AG09319 (cell line): Measurements from ENCODE around the gene CCN5.

Experiments used
- DNase-seq: peaks from one replicate; pipeline ENCODE4 v3.0.0-alpha.2; 2010; ENCODE audit warnings: low read depth; ENCODE audit errors: extremely low read depth
- TF ChIP-seq, protein P1 (sequence below): IDR thresholded peaks from 2 replicates; pipeline ENCODE4 v1.5.1; 2011; ENCODE audit warnings: low read depth, mild to moderate bottlenecking, inconsistent platforms, low read length, moderate library complexity

Gene CCN5

DNA sequence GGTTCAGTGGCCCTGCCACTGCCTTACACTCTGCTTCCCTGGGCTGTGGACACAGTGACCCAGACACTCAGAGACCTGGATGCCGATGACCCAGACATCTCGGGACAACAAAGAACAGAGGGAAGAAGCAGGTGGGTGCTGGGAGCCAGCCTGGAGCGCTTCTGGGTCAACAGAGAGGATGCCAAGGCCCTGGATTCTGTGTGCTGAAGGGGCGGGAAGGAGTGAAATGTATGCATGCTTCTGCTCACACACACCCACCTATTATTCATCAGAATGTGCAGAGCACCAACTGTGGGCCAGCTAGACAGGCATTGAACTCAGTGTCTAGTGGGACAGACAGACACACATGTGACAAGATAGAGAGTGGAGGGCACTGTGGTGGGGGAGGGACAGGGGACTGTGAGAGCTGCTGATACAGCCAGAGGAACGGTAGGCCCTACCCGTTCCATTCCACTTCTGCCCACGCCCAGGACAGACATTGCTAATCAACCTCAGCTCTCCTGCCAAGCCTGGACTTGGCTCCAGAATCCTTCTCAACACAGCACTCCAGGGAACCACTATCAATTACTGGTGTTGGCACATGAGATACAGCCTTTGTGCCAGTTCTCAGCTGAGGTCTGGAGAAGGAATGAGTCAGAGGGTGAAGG lies 50.7 kb downstream of the CCN5 start:
- TF ChIP-seq, protein P1, sequence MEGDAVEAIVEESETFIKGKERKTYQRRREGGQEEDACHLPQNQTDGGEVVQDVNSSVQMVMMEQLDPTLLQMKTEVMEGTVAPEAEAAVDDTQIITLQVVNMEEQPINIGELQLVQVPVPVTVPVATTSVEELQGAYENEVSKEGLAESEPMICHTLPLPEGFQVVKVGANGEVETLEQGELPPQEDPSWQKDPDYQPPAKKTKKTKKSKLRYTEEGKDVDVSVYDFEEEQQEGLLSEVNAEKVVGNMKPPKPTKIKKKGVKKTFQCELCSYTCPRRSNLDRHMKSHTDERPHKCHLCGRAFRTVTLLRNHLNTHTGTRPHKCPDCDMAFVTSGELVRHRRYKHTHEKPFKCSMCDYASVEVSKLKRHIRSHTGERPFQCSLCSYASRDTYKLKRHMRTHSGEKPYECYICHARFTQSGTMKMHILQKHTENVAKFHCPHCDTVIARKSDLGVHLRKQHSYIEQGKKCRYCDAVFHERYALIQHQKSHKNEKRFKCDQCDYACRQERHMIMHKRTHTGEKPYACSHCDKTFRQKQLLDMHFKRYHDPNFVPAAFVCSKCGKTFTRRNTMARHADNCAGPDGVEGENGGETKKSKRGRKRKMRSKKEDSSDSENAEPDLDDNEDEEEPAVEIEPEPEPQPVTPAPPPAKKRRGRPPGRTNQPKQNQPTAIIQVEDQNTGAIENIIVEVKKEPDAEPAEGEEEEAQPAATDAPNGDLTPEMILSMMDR, result no peak
- DNase-seq, result no peak

DNA sequence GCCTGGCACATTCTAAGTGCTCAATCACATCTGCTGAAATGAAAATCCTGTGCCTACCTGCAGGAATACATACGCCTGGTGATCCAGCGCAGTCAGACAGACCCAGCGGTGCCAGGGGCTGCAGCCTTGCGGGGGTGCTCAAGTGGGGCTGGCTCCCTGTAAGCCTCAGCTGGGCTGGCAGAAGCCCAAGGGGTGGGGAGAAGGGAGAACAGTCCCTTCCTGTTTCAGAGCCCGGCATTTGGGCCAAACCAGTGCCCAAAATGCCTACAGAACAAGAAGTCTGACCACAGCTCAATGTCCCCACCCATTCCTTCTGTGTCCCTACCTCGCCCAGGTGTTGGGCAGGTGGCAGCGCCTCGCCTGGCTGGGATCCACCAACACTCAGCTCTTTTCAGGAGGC lies 53.1 kb downstream of the CCN5 start:
- DNase-seq, result no peak
- TF ChIP-seq, protein P1, result no peak

DNA sequence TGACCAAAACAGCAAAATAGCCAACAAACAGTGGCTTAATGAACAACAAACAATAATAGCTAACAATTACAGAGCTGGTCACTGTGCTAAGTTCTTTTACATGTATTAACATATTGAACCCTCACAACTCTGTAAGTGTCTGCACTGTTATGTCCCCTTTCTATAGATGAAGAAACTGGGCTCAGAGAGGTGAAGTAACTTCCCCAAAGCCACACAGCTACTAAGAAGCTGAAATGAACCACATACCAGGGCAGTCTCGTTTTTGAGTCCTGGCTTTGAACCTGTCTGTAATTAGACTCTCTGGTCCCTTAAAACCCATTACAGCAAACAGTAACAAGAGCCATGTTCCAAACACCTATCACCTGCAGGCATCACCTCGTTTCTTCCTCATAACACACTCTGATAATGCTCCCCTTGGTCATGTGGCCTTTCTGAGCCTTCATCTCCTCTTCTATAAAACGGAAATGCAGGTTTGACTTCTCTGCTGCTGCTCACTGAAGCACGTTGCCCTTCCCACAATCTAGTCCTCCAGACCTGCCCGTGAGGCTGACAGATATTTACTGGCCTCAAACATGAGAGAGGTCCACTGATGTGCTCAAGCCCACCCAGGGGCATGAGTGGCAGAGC lies 53.8 kb downstream of the CCN5 start:
- TF ChIP-seq, protein P1, result no peak
- no peak for DNase-seq

DNA sequence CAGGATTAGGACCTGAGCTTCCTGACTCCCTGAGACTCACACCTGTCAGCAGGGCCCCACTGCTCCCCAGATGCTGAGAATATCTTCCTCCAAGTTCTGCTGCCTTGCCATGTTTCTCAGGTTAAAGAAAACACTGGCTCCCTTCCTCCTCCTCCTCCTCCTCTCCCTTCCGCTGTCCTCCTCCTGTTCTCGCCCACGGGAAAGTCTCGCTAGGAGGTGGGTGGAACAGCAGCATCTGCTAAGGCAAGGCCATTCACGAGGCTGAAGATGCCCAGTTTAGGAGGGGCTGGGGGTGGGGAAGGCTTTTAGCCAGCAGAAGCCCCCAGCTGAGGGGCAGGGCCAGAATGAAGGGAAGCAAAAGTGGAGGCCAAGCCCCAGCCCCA lies 54.3 kb downstream of the CCN5 start:
- DNase-seq, result no peak
- TF ChIP-seq, protein P1, result no peak

DNA sequence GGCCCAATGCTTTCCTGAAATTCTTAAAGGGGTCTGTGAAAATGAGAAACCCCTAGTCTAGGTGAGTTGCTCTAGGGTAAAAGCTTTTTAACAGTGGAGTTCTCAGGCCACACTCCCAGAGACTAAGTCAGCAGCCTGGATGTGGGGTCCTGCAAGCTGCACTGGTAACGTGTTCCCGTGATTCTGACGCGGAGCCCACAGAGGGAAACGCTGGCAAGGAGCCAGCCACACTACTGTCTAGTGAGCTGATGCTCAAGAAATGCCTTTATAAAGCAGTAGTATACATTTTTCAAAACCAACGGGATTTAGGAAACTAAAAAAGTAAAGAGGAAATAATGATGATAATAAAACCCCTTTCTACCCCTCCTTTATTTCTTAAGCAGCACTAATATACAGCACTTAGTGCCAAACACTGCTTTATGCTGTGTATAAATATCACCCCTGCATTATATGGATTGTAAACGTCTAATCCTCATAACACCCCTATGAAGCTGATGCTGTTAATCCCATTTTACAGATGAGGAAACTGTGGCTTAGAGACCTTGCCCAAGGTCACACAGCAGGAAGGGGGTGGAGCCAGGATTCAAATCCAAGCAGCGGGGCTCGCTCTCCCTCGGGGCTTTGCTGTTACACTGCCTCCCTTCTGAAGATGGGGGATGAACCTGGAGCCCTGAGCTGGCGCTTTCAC lies 55.5 kb downstream of the CCN5 start:
- no peak for DNase-seq
- TF ChIP-seq, protein P1, result no peak

DNA sequence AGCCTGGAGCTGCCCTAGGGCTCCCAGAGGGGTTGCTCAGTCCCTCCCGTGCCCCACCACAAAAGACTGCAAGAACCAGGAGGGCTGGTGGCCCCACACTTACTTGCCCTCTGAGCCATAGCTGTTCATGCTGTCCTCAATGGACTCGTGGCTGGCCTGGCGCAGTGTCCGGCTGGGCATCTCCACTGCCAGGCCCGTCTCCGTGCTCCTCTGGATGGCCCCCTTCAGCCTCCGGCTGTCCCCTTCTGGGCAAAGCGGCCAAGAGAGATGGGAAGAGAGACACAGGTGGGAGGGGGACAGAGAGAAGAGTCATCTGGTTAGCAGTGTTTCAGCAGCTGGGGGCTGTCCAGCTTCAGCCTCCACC lies 56.0 kb downstream of the CCN5 start:
- DNase-seq, result no peak
- TF ChIP-seq, protein P1, result no peak

DNA sequence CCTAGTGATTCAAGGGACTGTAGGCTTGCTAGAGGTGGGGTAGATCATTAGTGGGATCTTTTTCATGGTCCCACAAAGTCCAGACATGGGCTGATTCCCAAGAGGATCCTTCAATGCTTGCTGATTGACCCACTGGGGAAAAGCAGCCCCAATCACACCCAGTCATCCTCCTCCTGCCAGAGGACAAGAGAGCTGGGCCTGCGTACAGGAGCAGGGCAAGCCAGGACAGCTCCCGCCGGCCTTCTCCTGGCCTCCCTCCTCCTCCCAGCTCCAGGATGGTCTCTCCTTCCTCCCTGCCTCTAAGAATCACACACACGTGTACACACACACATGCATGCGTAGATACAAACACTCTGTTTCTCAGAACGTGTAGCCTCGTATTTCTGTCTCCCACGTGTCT lies 57.5 kb downstream of the CCN5 start:
- no peak for DNase-seq
- TF ChIP-seq, protein P1, result no peak
